Measurements from ENCODE around the gene CGB2. TPM values are rescaled to one million over a fixed set of nuclear protein-coding genes. Genes with fewer than 3 reads are reported as not detected.
"Not testable (repeated sequence)": the region's sequence is repeated elsewhere in the genome, so short reads cannot be mapped to it uniquely, and the experiment has no call there.

CGB2 gene
- total and polyA plus RNA-seq, 9 of the 15 experiments (the other 6 are each of a cell fraction or from before 2014, with no cell fraction given), result 0.22 TPM; not detected in 8

GRCh38 chr19:49036815-49037214 is 5.1 kb downstream of the CGB2 start, which contains the start of gene CGB1 (continued):
- TF ChIP-seq ZBTB40 (IDR thresholded peaks at IDR 0.05) (peak; percentile 72), XRCC5 (IDR thresholded peaks at IDR 0.05; ENCODE audit: low read depth, low read length) (peak; percentile 78; the same call in 1 of the 2 replicates), CC2D1A (IDR thresholded peaks at IDR 0.05) (peak; percentile 30; the same call in 1 of the 2 replicates), ZBTB12 (CRISPR knock-in tag; IDR thresholded peaks at IDR 0.05) (peak; percentile 68), SMC3 (conservative IDR thresholded peaks at IDR 0.05; ENCODE audit: insufficient read depth, low read depth, low read length) (0 out of 2 replicates have a peak, but pooled peaks have one; percentile 22), RFX5 (IDR thresholded peaks at IDR 0.05; ENCODE audit: low read depth, low read length) (peak; percentile 47; the same call in 1 of the 2 replicates), SP1 (CRISPR knock-in tag; IDR thresholded peaks at IDR 0.05) (0 out of 2 replicates have a peak, but pooled peaks have one; percentile 43), NFYB (IDR thresholded peaks at IDR 0.05; ENCODE audit: extremely low read depth, insufficient read length) (peak; percentile 38), TBP (optimal IDR thresholded peaks at IDR 0.05; ENCODE audit: low read depth, low read length) (peak; percentile 94), KDM1A (IDR thresholded peaks at IDR 0.05) (peak; percentile 84 to 93), HCFC1 (IDR thresholded peaks at IDR 0.05; ENCODE audit: low read depth, low read length) (0 out of 2 replicates have a peak, but pooled peaks have one; percentile 31), CXXC5 (CRISPR knock-in tag; IDR thresholded peaks at IDR 0.05) (peak; percentile 90)
- not testable (repeated sequence) for TF ChIP-seq ZBTB40 (CRISPR knock-in tag; IDR thresholded peaks at IDR 0.05)

- CTCF ChIA-PET (ENCODE audit: low intra/inter-chr PET ratio); ATAC-seq; H3K27me3 ChIP-seq (ENCODE audit: control insufficient read depth in 2 of 2, insufficient read depth in 2 of 2, low read length in 2 of 2); H3K4me2 ChIP-seq (ENCODE audit: insufficient read depth, low read length); H4K20me1 ChIP-seq (replicated peaks; ENCODE audit: control insufficient read depth, insufficient read depth, low read length); POLR2A ChIA-PET; FAIRE-seq; H3K9ac ChIP-seq (ENCODE audit: insufficient read depth in 1 of 2, low read depth in 2 of 2, low read length in 2 of 2); H3K79me2 ChIP-seq (ENCODE audit: control insufficient read depth, insufficient read depth, low read length); intact Hi-C loops (cut with micrococcal nuclease); H3K27ac ChIP-seq (ENCODE audit: extremely low read depth, low read depth, low read length); H3K4me3 ChIP-seq; BruUV-seq (replicated peaks); H3K36me3 ChIP-seq (ENCODE audit: control insufficient read depth, insufficient read depth, low read length); in situ Hi-C loops (cut with MboI); H3K9me3 ChIP-seq (replicated peaks; ENCODE audit: control insufficient read depth, insufficient read depth, low read depth, low read length); H3K9me1 ChIP-seq (ENCODE audit: control insufficient read depth, insufficient read depth, low read length); H2AFZ ChIP-seq (ENCODE audit: low read depth, low read length); H3K4me1 ChIP-seq (replicated peaks in 1 of 2; ENCODE audit: control insufficient read depth in 2 of 2, insufficient read depth in 2 of 2, low read length in 2 of 2); DNase-seq (ENCODE audit: extremely low read depth in 1 of 4, low spot score in 3 of 4): not testable (repeated sequence)
- WGBS (ENCODE audit: insufficient coverage, low coverage, missing lambda C conversion rate), result 7% methylated on average over 6 of the region's 8 CpGs
These were observed 6.4 kb downstream of the CGB2 start for GRCh38 chr19:49038111-49038510.

Measured in K562 (cell line).